Stimulated activated naive CD8-positive, alpha-beta T cell treated with anti-CD3 and anti-CD28 coated beads, Interleukin-15, Interleukin-2, amounts not matched to agents 100 ng/mL and 50 ng/mL, for 24 hours (primary cell): ENCODE data around the gene GAB2.
"Not testable (repeated sequence)": the region's sequence is repeated elsewhere in the genome, so short reads cannot be mapped to it uniquely, and the experiment has no call there.

Experiments
- H3K27ac Mint-ChIP-seq: one replicate; pipeline ENCODE4 v1.8.0; 2021; ENCODE audit warnings: mild to moderate bottlenecking, mixed read lengths
- H3K27me3 Mint-ChIP-seq: one replicate; pipeline ENCODE4 v1.8.0; 2021; ENCODE audit warnings: mixed read lengths
- H3K36me3 Mint-ChIP-seq: one replicate; pipeline ENCODE4 v1.8.0; 2021; ENCODE audit warnings: low read depth, mixed read lengths
- H3K4me1 Mint-ChIP-seq: one replicate; pipeline ENCODE4 v1.8.0; 2021; ENCODE audit warnings: low read depth, mixed read lengths
- H3K4me3 Mint-ChIP-seq: one replicate; pipeline ENCODE4 v1.8.0; 2021; ENCODE audit warnings: mild to moderate bottlenecking, mixed read lengths
- H3K9me3 Mint-ChIP-seq: one replicate; pipeline ENCODE4 v1.8.0; 2021; ENCODE audit warnings: mixed read lengths

The GAB2 gene

DNA sequence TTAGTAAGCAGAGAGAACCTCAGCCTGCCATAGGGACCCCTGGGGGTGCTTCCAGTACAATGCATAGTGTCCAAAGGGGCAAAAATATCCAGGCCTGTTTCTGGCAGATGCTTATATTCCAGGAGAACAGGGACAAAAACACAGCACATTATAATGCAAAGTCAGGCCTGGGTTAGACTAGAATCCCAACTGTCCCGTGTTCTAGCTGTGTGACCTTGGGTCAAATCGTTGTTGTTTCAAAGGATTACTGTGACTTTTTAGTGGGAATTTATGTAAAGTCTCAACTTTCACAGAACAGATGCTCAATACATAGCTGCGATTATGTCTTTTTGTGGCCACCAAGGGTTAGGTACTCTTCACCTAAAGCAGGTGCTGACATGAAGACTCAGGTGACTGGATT lies 142.9 kb downstream of the GAB2 start:
- Mint-ChIP-seq H3K27me3 (no peaks in the 10 kb centered on the region), H3K36me3 (peaks cover 13% of the 10 kb centered on the region), H3K9me3 (peaks cover 20% of the 10 kb centered on the region), H3K27ac (no peak overlapping the region), H3K4me3 (no peak overlapping the region), H3K4me1 (no peaks in the 10 kb centered on the region)

DNA sequence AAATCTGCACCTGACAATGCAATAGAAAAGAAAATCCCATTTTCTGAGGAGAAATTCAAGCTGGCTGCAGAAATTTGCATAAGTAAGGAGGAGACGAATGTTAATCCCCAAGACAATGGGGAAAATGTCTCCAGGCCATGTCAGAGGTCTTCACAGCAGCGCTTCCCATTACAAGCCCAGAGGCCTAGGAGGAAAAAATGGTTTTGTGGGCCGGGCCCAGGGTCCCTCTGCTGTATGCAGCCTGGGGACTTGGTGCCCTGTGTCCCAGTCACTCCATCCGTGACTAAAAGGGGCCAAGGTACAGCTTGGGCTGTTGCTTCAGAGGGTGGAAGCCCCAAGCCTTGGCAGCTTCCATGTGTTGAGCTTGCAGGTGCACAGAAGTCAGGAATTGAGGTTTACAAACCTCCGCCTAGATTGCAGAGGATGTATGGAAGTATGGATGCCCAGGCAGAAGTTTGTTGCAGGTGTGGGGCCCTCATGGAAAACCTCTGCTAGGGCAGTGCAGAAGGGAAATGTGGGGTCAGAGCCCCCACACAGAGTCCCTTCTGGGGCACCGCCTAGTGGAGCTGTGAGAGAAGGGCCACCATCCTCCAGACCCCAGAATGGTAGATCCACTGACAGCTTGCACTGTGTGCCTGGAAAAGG lies 144.9 kb downstream of the GAB2 start:
- H3K27me3 Mint-ChIP-seq, H3K4me3 Mint-ChIP-seq, H3K4me1 Mint-ChIP-seq, H3K27ac Mint-ChIP-seq: not testable (repeated sequence)
- Mint-ChIP-seq H3K36me3 (peaks cover 13% of the 10 kb centered on the region), H3K9me3 (peaks cover 20% of the 10 kb centered on the region)

DNA sequence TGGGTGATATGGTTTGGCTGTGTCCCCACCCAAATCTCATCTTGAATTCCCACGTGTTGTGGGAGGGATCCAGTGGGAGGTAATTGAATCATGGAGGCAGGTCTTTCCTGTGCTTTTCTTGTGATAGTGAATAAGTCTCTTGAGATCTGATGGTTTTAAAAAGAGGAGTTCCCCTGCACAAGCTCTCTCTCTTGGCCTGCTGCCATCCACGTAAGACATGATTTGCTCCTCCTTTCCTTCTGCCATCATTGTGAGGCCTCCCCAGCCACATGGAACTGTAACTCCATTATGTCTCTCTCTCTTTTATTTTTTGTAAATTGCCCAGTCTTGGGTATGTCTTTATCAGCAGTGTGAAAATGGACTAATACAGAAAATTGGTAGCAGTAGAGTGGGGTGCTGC lies 145.8 kb downstream of the GAB2 start:
- peaks cover 20% of the 10 kb centered on the region for H3K9me3 Mint-ChIP-seq
- not testable (repeated sequence) for H3K4me3 Mint-ChIP-seq, H3K27me3 Mint-ChIP-seq, H3K27ac Mint-ChIP-seq, H3K4me1 Mint-ChIP-seq
- peaks cover 13% of the 10 kb centered on the region for H3K36me3 Mint-ChIP-seq

DNA sequence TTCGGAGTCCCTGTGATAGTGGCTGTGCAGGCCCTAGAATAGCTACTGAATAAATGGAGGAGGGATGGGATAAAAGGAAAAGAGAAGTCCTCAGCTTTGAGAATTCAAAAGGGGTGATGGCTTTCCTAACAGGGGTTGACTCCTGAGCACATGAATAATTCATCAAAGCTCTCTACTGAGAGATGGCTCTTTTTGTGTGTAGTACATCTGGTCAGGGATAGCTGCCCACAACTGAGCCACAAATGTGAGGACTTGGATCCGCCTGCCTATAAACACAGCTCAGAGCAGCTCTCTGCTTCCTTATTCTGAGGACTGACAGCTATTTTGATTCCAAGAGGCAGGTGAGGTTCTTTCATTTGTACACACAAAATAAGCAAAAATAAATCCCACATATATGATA lies 146.6 kb downstream of the GAB2 start:
- Mint-ChIP-seq H3K27me3 (no peaks in the 10 kb centered on the region), H3K9me3 (peaks cover 20% of the 10 kb centered on the region), H3K4me3 (no peak overlapping the region), H3K27ac (no peak overlapping the region), H3K36me3 (peaks cover 13% of the 10 kb centered on the region), H3K4me1 (no peaks in the 10 kb centered on the region)

DNA sequence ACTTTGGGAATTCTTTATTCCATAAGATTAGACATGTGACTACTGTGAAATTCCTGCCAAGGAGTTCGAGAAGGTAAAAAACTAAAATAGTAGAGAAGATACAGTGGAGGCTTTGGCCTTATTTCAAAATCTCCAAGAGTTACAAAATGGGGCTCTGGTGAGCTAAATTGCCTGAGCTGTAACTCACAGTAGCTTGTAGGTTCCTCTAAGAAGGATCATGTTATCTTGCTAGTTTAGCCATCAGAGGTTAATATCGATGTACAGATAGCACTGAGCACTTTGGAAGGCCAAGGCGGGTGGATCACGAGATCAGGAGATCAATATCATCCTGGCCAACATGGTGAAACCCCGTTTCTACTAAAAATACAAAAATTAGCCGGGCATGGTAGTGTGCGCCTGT lies 147.8 kb downstream of the GAB2 start:
- Mint-ChIP-seq H3K4me3 (no peak overlapping the region), H3K4me1 (no peaks in the 10 kb centered on the region), H3K9me3 (peaks cover 20% of the 10 kb centered on the region), H3K36me3 (peaks cover 13% of the 10 kb centered on the region), H3K27ac (no peak overlapping the region), H3K27me3 (no peaks in the 10 kb centered on the region)

DNA sequence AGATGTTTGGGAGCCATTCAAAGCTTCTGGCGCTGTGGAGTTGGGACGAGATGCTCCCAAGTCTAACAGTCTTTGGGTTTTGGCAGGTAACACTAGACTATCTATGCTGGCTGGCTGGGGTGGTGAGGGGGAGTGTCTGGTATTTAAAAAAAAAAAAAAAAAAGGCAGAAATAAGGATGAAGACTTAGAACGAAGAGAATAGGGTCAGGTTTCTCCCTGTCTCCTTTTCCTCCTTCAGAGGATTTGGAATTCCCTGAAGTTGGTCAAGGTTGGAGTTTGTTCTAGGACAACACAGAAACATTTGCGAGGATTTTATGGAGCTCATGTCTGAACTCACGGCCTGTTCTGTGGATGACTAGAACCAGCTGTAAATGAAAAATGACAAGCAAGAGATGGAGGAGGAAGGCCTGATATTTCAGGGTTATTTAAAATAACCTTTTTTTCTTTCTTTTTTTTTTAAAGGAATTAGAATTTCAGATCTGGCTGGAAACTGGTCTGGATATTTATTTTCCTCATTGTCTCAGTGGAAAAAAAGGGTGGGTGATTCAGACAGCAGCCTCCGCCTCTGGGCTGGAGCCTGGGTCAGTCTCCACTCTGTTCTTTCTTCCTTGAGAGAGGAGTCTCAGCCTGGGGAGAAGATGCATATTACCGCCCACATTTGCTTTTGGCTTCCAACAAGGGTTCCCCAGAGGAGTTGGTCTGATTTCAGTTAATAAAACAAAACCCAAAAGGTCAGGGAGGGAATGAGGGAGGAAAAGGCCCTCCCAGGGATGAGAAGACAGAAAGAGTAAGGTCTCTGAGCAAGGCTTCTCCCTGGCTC lies 148.8 kb downstream of the GAB2 start:
- no peak overlapping the region for H3K27ac Mint-ChIP-seq

DNA sequence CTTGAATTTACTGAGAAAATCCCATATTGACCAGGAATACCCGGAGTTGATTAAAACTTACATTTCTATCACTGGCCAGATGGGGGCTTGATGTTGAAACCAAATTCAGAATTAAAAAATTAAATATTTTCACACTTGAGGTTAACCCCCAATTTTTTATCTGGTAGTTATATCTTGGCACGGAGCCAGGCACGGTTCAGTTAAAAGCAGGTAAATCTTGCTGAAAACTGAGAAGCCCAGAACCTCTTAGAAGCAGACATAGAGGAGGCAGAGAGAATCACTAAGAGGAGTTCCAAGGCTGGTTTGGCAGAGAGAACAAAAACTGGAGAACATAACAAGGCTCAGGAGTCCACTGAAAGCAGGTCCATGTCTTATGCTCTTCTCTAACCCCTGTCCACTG lies 151.2 kb downstream of the GAB2 start:
- Mint-ChIP-seq H3K4me3 (no peak overlapping the region), H3K36me3 (no peaks in the 10 kb centered on the region), H3K4me1 (no peaks in the 10 kb centered on the region), H3K27ac (no peak overlapping the region), H3K27me3 (no peaks in the 10 kb centered on the region), H3K9me3 (no peaks in the 10 kb centered on the region)

More for the DNA sequence above, 148.8 kb downstream of the GAB2 start:
- Mint-ChIP-seq H3K27me3 (no peaks in the 10 kb centered on the region), H3K4me1 (no peaks in the 10 kb centered on the region), H3K36me3 (peaks cover 11% of the 10 kb centered on the region), H3K4me3 (no peak overlapping the region), H3K9me3 (peaks cover 16% of the 10 kb centered on the region)

DNA sequence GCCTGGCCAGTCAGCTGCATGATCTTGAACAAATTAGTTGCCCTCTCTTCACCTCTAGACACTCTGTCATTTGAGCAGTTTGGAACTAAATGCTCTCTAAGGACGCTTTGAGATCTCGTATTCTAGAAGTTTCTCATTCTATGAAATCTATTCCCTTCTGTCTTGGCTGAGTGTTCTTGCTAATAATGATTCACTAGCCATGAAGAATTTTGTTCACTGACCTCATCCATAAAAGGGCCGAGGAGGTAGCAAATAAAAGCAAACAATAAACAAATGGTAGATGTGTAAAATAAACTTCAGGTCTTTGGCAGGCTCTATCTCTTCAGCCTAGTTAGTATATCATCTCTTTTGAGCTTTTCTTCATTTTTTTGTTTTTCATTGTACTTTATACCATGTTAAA lies 152.3 kb downstream of the GAB2 start:
- Mint-ChIP-seq H3K27me3 (no peaks in the 10 kb centered on the region), H3K36me3 (no peaks in the 10 kb centered on the region), H3K4me3 (no peak overlapping the region), H3K9me3 (no peaks in the 10 kb centered on the region), H3K4me1 (no peaks in the 10 kb centered on the region), H3K27ac (no peak overlapping the region)

DNA sequence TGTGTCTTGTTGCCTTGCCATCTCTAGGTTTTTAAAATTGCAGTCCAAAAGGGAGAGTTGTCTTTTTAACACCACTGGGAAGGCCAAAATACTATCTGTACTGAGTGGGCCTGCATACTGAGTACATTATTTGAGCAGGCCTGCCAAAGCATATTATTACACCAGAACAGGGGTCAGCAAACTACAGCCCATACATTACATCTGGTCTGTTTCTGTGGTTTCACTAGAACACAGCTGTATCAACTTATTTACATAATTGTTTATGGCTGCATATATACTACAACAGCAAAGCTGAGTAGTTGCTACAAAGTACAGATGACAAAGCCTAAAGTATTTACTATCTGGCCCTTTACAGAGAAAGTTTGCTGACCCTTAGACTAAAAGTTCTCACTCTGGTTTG lies 154.9 kb downstream of the GAB2 start:
- H3K27me3 Mint-ChIP-seq = no peaks in the 10 kb centered on the region
- no peaks in the 10 kb centered on the region for H3K9me3 Mint-ChIP-seq
- no peaks in the 10 kb centered on the region for H3K4me1 Mint-ChIP-seq
- H3K27ac Mint-ChIP-seq = no peak overlapping the region
- H3K4me3 Mint-ChIP-seq = no peak overlapping the region
- H3K36me3 Mint-ChIP-seq = no peaks in the 10 kb centered on the region

DNA sequence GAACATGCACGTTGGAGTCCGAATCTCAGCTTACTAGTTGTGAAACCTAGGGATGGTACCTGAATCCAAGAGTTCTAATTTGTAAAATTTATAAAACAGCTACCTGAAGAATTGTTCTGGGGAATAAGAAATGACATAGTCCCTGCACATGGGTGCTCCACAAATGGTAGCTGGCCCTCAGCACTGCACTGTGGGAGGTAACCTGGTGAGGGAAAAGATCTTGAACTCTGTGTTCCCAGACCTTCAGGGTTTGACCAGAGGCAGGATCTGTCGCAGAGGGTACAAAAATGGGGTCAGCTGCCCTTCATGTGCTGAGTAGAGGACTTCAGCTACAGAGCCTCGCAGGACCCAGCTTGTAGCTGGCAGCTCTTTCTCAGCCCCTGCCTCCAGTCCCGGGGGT lies 155.4 kb downstream of the GAB2 start:
- H3K27ac Mint-ChIP-seq = no peak overlapping the region
- no peaks in the 10 kb centered on the region for H3K27me3 Mint-ChIP-seq
- no peaks in the 10 kb centered on the region for H3K9me3 Mint-ChIP-seq

DNA sequence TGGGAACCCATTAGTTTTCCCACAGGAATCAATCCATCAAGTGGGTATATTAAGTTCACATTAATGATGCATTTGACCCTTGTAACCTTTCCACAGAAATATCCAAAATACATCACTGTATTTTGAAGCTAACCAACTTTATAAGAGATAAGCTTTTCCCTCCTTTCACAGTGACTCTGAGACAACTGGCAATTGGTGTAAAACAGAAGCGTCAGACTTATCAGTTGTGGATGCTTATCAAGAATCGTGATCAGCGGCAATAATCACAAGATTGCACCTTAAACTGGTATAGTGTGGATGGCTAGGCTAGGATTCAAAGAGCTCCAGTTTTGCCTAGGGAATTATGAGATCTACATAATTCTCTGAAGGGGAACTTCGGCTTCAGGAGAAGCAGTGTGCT lies 155.8 kb downstream of the GAB2 start:
- H3K27ac Mint-ChIP-seq = no peak overlapping the region
- H3K4me1 Mint-ChIP-seq = no peaks in the 10 kb centered on the region
- no peaks in the 10 kb centered on the region for H3K36me3 Mint-ChIP-seq
- no peak overlapping the region for H3K4me3 Mint-ChIP-seq
- H3K9me3 Mint-ChIP-seq = no peaks in the 10 kb centered on the region
- H3K27me3 Mint-ChIP-seq = no peaks in the 10 kb centered on the region

More for the DNA sequence above, 155.4 kb downstream of the GAB2 start:
- Mint-ChIP-seq H3K36me3 (no peaks in the 10 kb centered on the region), H3K4me1 (no peaks in the 10 kb centered on the region), H3K4me3 (no peak overlapping the region)

DNA sequence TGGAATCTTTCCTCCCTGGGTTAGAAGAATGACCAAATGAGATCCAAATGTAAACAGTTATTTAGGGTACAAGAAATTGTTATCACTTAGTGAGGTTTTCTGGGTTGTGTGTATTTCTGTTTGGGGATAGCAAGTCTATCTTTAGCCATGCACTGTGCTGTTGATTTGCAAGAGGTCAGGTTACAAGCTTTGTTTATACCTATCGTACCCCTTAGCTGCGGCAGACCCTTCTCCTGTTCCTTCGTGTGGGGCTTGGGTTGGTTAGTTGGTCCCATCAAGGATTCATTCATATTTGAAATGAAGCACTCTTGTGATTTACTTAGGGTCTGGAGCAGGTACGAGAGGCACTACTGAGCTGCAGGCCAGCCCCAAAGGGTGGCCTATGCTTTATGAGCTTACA lies 156.3 kb downstream of the GAB2 start:
- H3K4me3 Mint-ChIP-seq = no peak overlapping the region
- no peaks in the 10 kb centered on the region for H3K9me3 Mint-ChIP-seq
- no peaks in the 10 kb centered on the region for H3K4me1 Mint-ChIP-seq
- H3K27me3 Mint-ChIP-seq = no peaks in the 10 kb centered on the region
- no peak overlapping the region for H3K27ac Mint-ChIP-seq
- no peaks in the 10 kb centered on the region for H3K36me3 Mint-ChIP-seq

DNA sequence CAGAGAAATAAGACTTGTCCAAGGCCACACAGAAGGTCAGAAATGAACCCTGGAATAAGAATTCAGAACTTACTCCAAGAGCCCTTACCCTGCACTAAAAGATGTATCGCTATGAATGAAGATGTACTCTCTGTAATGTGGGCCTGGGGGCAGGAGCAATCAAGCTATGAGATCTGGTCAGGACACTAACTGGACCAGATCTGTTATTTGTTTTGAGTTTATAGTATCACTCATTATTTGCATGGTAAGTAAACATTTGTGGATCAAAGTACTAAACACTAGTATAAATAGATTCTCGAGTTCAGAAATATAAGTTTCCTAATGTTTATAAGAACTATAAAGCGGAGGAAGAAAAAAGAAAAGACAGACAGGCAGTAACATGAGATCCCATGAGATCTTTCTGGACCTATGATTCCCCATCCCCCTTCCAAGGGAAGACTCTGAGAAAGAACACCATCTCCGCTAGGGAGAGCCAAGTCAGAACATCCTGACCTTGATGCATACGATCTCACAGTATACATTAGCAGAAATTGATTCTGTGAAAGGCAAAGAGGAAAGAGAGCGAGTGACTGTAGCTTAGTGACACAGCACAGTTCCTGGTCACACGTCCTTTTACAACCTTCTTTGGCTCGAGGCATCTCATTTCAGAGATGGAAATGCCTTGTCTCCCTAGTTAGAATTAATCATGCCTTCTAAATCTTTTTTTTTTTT lies 157.7 kb downstream of the GAB2 start:
- Mint-ChIP-seq H3K27me3 (no peaks in the 10 kb centered on the region), H3K9me3 (no peaks in the 10 kb centered on the region), H3K27ac (no peak overlapping the region), H3K4me3 (no peak overlapping the region), H3K36me3 (no peaks in the 10 kb centered on the region), H3K4me1 (no peaks in the 10 kb centered on the region)

DNA sequence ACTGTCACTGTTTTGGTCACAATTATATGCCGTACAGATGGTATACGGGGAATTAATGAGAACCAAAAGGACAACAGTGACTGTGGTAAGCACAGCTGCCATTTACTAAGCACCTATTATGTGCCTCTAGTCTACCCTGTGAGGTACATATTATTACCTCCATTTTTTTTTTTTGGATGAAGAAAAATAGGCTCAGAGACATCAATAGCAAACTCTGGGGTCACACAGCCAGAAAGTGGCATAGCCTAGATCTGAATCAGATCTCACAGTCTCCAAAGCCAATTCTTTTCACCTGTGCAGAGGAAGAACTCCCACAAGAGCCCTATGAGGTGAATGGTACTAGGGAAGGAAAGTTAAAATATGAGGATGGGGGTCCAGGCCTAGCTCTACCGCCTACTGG lies 160.0 kb downstream of the GAB2 start:
- H3K36me3 Mint-ChIP-seq = no peaks in the 10 kb centered on the region
- no peaks in the 10 kb centered on the region for H3K4me1 Mint-ChIP-seq
- no peaks in the 10 kb centered on the region for H3K9me3 Mint-ChIP-seq
- no peaks in the 10 kb centered on the region for H3K27me3 Mint-ChIP-seq
- no peak overlapping the region for H3K4me3 Mint-ChIP-seq
- H3K27ac Mint-ChIP-seq = no peak overlapping the region

DNA sequence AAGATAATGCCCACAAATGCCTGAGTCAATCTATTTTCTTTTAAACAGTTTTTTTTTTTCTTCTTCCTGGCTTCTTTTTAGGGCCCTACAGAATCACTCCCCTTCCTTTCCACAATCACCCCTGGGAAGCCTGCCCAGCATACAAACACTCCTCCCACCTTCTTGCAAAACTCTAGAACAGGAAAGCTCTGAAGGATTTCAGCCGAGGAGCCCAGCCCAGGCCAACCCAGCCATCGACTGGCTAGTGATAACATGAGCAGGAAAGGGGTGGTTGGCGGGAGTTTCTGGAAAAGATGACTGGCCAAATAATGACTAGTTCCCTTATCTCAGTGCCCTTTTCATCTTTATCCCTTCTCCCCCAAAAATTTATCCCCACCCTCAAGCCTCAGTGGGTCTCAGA lies 160.7 kb downstream of the GAB2 start:
- H3K4me3 Mint-ChIP-seq = no peak overlapping the region
- no peaks in the 10 kb centered on the region for H3K27me3 Mint-ChIP-seq
- no peaks in the 10 kb centered on the region for H3K4me1 Mint-ChIP-seq
- no peak overlapping the region for H3K27ac Mint-ChIP-seq
- no peaks in the 10 kb centered on the region for H3K9me3 Mint-ChIP-seq
- H3K36me3 Mint-ChIP-seq = no peaks in the 10 kb centered on the region
